Right lobe of liver (tissue), 6 donors: ENCODE measurements around the gene GABRR3. TPM values are rescaled to one million over a fixed set of nuclear protein-coding genes. Genes with fewer than 3 reads are reported as not detected.

ENCODE experiments used
- ATAC-seq, 4 donors: fragments of 200-7000 bp; cut with Tn5 transposase; one replicate each; pipeline ENCODE4 v1.9.1; 2020; ENCODE audit warnings: mild to moderate bottlenecking in 4 of 4, moderate library complexity in 4 of 4
- DNase-seq, 3 donors: peaks; one replicate each; pipeline ENCODE4 v3.0.0-alpha.2; 2020
- H3K27ac ChIP-seq, 3 donors: fragments of 200-600 bp; one replicate each; pipeline ENCODE4 v1.8.0; 2022
- H3K27me3 ChIP-seq, 2 donors: fragments of 200-600 bp; one replicate each; pipeline ENCODE4 v1.8.0; 2022
- H3K36me3 ChIP-seq, 4 donors: fragments of 200-600 bp; sonication (generic) in 1 of 4; one replicate each; pipeline versions ENCODE4 v1.5.1 to v1.8.0; 2017 to 2022; ENCODE audit warnings: control low read depth in 1 of 4
- H3K4me1 ChIP-seq, 4 donors: fragments of 200-600 bp; sonication (generic) in 1 of 4; one replicate each; pipeline versions ENCODE4 v1.5.1 to v1.8.0; 2017 to 2022; ENCODE audit warnings: control low read depth in 1 of 4
- H3K4me3 ChIP-seq, 3 donors: fragments of 200-600 bp; one replicate each; pipeline ENCODE4 v1.8.0; 2022
- H3K9me3 ChIP-seq, 4 donors: fragments of 200-600 bp; sonication (generic) in 1 of 4; one replicate each; pipeline versions ENCODE4 v1.5.1 to v1.8.0; 2017 to 2022; ENCODE audit warnings: control low read depth in 1 of 4
- POLR2A ChIP-seq: fragments of 450-650 bp; IDR thresholded peaks from one replicate; pipeline ENCODE4 v1.6.1; 2017; ENCODE audit warnings: antibody characterized with exemption, mild to moderate bottlenecking
- WGBS: methylation state at CpG from one replicate; pipeline ENCODE4 v1.1.6; 2018; ENCODE audit warnings: low coverage, low lambda C conversion rate; ENCODE audit not compliant: insufficient coverage; ENCODE audit errors: missing lambda C conversion rate; 5-methylcytosine and 5-hydroxymethylcytosine counted together
- intact Hi-C, 2 donors: fragments of 100-400 bp; cut with DNase I; formaldehyde crosslinking; loops; one replicate each; pipeline versions ENCODE4 v1.11.2 to v1.14.1; 2022
- total RNA-seq, 6 experiments: library from RNA; depleted of rRNA in 2 of 6; stranded (reverse); fragments of >200 nt in 2 of 6; fragmentation: NEBNext Ultra II Directional in 3 of 6; extraction: Animal tissue kit (Norgen Biotek cat#: 25700) in 3 of 6; gene quantifications; one replicate each; pipeline versions ENCODE4 v1.1.0 to v1.2.4, GENCODE V29; 2016 to 2023
- TF ChIP-seq, protein P1 (sequence below), 4 donors: fragments of 200-600 bp in 3 of 4; fragments of 450-650 bp in 1 of 4; IDR thresholded peaks; one replicate each; pipeline versions ENCODE4 v1.5.1 to v1.8.0; 2016 to 2022; ENCODE audit warnings: antibody characterized with exemption in 4 of 4, mild to moderate bottlenecking in 2 of 4
- donor health status: DM: no; HTN: yes; CAD: no.
- donor health status: DM: no; HTN: no; CAD: no.
- donor health status: DM: no; HTN: no; CAD: no.
- donor health status: DM: no; HTN: yes; CAD: no.
- donor health status: DM: no; HTN: yes; CAD: no.

Gene GABRR3
- total RNA-seq, 6 experiments from 2014 or later = 0.51 TPM; not detected in 5

DNA sequence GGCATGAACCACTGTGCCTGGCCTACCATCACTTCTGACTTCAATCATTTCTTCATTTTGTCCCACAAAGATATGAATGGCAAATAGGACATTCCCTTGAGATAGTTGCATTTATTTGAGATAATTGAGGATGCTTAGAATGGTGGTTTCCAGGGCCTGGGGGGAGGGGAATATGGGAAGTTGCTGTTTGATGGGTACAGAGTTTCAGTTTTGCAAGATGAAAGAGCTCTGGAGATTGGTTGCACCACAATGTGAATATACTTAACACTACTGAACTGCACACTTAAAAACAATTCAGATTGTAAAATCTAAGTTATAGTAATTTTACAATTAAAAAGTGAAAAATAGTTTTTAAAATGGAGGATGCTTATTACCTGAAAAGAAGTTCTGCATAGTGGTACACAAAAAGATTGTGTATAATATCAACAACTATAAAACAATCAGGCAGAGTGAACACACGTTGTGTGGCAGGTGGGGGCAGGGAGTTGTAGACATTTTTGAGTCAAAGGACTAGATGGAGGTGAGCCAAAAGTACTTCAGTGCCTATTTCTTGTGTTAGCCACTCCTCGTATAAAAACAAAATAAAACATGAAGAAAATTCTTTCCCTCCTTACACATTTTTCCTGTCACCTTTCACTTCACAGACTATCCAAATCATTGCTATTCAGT is 44.4 kb downstream of the GABRR3 start:
- peaks cover 0 to 25% (median 5%) of the 10 kb centered on the region in 4 donors for H3K4me1 ChIP-seq
- no peaks in the 10 kb centered on the region for H3K36me3 ChIP-seq
- H3K27me3 ChIP-seq = no peaks in the 10 kb centered on the region
- WGBS = 60% methylated on average over 2 of the region's 2 CpGs
- intact Hi-C loops = no loop called here
- ATAC-seq = no peak
- TF ChIP-seq, protein P1, sequence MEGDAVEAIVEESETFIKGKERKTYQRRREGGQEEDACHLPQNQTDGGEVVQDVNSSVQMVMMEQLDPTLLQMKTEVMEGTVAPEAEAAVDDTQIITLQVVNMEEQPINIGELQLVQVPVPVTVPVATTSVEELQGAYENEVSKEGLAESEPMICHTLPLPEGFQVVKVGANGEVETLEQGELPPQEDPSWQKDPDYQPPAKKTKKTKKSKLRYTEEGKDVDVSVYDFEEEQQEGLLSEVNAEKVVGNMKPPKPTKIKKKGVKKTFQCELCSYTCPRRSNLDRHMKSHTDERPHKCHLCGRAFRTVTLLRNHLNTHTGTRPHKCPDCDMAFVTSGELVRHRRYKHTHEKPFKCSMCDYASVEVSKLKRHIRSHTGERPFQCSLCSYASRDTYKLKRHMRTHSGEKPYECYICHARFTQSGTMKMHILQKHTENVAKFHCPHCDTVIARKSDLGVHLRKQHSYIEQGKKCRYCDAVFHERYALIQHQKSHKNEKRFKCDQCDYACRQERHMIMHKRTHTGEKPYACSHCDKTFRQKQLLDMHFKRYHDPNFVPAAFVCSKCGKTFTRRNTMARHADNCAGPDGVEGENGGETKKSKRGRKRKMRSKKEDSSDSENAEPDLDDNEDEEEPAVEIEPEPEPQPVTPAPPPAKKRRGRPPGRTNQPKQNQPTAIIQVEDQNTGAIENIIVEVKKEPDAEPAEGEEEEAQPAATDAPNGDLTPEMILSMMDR (IDR thresholded peaks at IDR 0.05) = no peak
- no peak for TF ChIP-seq POLR2A
- no peak overlapping the region for H3K27ac ChIP-seq
- H3K4me3 ChIP-seq = no peak overlapping the region
- no peaks in the 10 kb centered on the region for H3K9me3 ChIP-seq
- no peak for DNase-seq

- H3K36me3 ChIP-seq = no peaks in the 10 kb centered on the region
- peak in 1 of 4 donors; percentile 33 for ATAC-seq
- 96% methylated on average over 3 of the region's 3 CpGs for WGBS
- H3K4me1 ChIP-seq = peaks cover 0 to 12% (median 0%) of the 10 kb centered on the region in 4 donors
- no peaks in the 10 kb centered on the region for H3K27me3 ChIP-seq
- intact Hi-C loops = no loop called here
- TF ChIP-seq POLR2A = no peak
- TF ChIP-seq, protein P1 (IDR thresholded peaks at IDR 0.05) = no peak
- no peak for DNase-seq
- no peak overlapping the region for H3K4me3 ChIP-seq
- no peak overlapping the region for H3K27ac ChIP-seq
- no peaks in the 10 kb centered on the region for H3K9me3 ChIP-seq
Observed at GRCh38 chr3:97988784-97989568, 46.1 kb downstream of the GABRR3 start.

DNA sequence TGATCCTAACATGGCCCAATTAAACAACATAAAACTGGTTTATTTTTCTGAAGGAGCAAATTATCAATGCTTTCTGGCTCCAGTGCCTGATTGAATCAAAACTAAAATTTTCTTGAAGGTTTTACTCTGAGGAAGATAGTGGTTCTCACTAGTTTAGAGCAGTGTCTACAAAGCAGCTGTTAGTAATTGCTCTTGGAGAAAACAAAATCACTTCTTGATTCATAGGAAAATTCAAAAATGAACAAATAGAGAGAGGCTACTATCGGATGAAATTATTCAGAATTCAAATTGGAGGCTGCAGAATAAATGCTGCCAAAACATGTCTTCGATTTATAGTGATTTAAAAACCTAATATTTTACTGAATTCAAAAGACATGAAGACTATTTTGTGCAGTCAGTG is 47.8 kb downstream of the GABRR3 start:
- no peak overlapping the region for H3K4me3 ChIP-seq
- H3K27me3 ChIP-seq = no peaks in the 10 kb centered on the region
- TF ChIP-seq, protein P1 (IDR thresholded peaks at IDR 0.05) = no peak
- no peak for TF ChIP-seq POLR2A
- DNase-seq (no peak), ATAC-seq (no peak)
- peaks cover 0 to 8% (median 0%) of the 10 kb centered on the region in 4 donors for H3K4me1 ChIP-seq
- H3K27ac ChIP-seq = no peak overlapping the region
- 88% methylated on average over 2 of the region's 2 CpGs for WGBS
- intact Hi-C loops = no loop called here
- no peaks in the 10 kb centered on the region for H3K9me3 ChIP-seq
- H3K36me3 ChIP-seq = no peaks in the 10 kb centered on the region

DNA sequence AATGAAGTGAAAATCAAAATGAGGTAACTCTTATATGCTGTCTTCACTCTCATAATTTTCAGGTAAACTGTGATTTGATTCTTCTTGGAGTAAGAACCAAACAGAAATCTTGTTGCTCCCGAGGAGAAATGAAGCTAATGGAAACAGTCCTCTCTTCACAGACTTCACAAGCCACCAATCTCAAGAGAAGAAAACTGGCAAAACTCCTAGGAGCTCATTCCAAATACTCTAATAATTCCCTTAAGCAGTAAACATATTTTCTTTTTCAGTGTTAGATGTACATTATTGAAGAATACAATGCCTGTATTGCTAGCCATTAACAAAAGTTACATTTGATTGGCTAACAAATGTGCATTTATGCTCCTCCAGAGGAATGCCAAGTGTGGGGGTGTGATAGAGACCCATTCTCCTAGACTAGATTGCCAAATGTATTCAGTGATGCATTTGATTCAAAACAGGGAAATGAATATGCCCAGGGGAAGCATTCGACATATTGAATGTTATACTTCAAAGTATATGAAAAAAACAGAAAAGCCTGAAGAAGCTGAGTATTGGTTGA is 51.1 kb downstream of the GABRR3 start:
- Histone ChIP-seq H3K4me1 (peaks cover 0 to 20% (median 0%) of the 10 kb centered on the region in 4 donors), H3K9me3 (no peaks in the 10 kb centered on the region), H3K36me3 (no peaks in the 10 kb centered on the region), H3K4me3 (no peak overlapping the region), H3K27me3 (no peaks in the 10 kb centered on the region), H3K27ac (no peak overlapping the region)
- ATAC-seq (no peak), DNase-seq (no peak)
- TF ChIP-seq, protein P1 (IDR thresholded peaks at IDR 0.05) = no peak
- TF ChIP-seq POLR2A = no peak
- 64% methylated on average over 2 of the region's 2 CpGs for WGBS
- intact Hi-C loops = no loop called here
